Fibroblast of lung (primary cell): Measurements from ENCODE around the gene HS6ST2. TPM values are rescaled to one million over a fixed set of nuclear protein-coding genes. Genes with fewer than 3 reads are reported as not detected.
"Not testable (repeated sequence)": the region's sequence is repeated elsewhere in the genome, so short reads cannot be mapped to it uniquely, and the experiment has no call there.

ENCODE experiments used
- DNase-seq, 2 donors: peaks; one replicate each; pipeline versions ENCODE4 v3.0.0 to v3.0.0-alpha.2; 2010; ENCODE audit warnings: low read depth in 2 of 2
- H2AFZ ChIP-seq: 2 replicates; pipeline ENCODE4 v1.5.1; 2012; ENCODE audit warnings: low read length, control low read depth, inconsistent platforms
- H3K27ac ChIP-seq: 2 replicates; pipeline ENCODE4 v1.5.1; 2011; ENCODE audit warnings: low read length, control low read depth; ENCODE audit not compliant: insufficient read depth
- H3K27me3 ChIP-seq: 2 replicates; pipeline ENCODE4 v1.5.1; 2011; ENCODE audit warnings: mild to moderate bottlenecking, low read length; ENCODE audit not compliant: control insufficient read depth, insufficient read depth
- H3K36me3 ChIP-seq: 2 replicates; pipeline ENCODE4 v1.5.1; 2011; ENCODE audit warnings: low read length; ENCODE audit not compliant: control insufficient read depth, insufficient read depth
- H3K4me1 ChIP-seq: 2 replicates; pipeline ENCODE4 v1.5.1; 2011; ENCODE audit warnings: low read length; ENCODE audit not compliant: control insufficient read depth, insufficient read depth; ENCODE audit errors: extremely low read depth
- H3K4me2 ChIP-seq: 2 replicates; pipeline ENCODE4 v1.5.1; 2011; ENCODE audit warnings: low read length, control low read depth; ENCODE audit not compliant: insufficient read depth; ENCODE audit errors: extremely low read depth
- H3K4me3 ChIP-seq, 4 experiments: fragments of 200-600 bp in 1 of 4; sonication (generic) in 1 of 4; replicated peaks in 1 of 4; 2 replicates each; pipeline ENCODE4 v1.5.1; 2011 to 2016; ENCODE audit warnings: low read length in 4 of 4, low read depth in 3 of 4, mild to moderate bottlenecking in 3 of 4, control low read depth in 2 of 4, inconsistent platforms in 1 of 4, mixed read lengths in 1 of 4; ENCODE audit not compliant: insufficient read depth in 1 of 4; ENCODE audit errors: control extremely low read depth in 1 of 4
- H3K79me2 ChIP-seq: 2 replicates; pipeline ENCODE4 v1.5.1; 2012; ENCODE audit warnings: mild to moderate bottlenecking, low read length, inconsistent platforms; ENCODE audit not compliant: control insufficient read depth, insufficient read depth
- H3K9ac ChIP-seq: 2 replicates; pipeline ENCODE4 v1.5.1; 2011; ENCODE audit warnings: mild to moderate bottlenecking, low read length, control low read depth; ENCODE audit not compliant: insufficient read depth
- H3K9me3 ChIP-seq: 2 replicates; pipeline ENCODE4 v1.5.1; 2012; ENCODE audit warnings: low read depth, low read length; ENCODE audit not compliant: control insufficient read depth, insufficient read depth
- H4K20me1 ChIP-seq: 2 replicates; pipeline ENCODE4 v1.5.1; 2011; ENCODE audit warnings: low read length; ENCODE audit not compliant: control insufficient read depth, insufficient read depth; ENCODE audit errors: extremely low read depth
- EZH2 ChIP-seq: IDR thresholded peaks from 2 replicates; pipeline ENCODE4 v1.5.1; 2012; ENCODE audit warnings: low read length, control low read depth, mild to moderate bottlenecking; ENCODE audit errors: missing control alignments
- polyA plus RNA-seq, 2 donors: library from polyadenylated mRNA; depleted of rRNA in 1 of 2; stranded (reverse) in 1 of 2; unstranded in 1 of 2; fragments of >200 nt; gene quantifications; 2 replicates each; pipeline ENCODE4 v1.2.1, GENCODE V29; 2011 to 2012; ENCODE audit warnings: missing spikeins in 1 of 2
- total RNA-seq: library from RNA; depleted of rRNA; stranded (reverse); fragments of >200 nt; gene quantifications from 2 replicates; pipeline ENCODE4 v1.2.1, GENCODE V29; 2014
- TF ChIP-seq, protein P1 (sequence below), 2 donors: IDR thresholded peaks in 1 of 2; conservative IDR thresholded peaks in 1 of 2; 1 replicate in 1 of 2; 2 replicates in 1 of 2; pipeline ENCODE4 v1.5.1; 2011 to 2012; ENCODE audit warnings: low read length in 2 of 2, control low read depth in 1 of 2, inconsistent platforms in 1 of 2, low read depth in 1 of 2, mild to moderate bottlenecking in 1 of 2

Gene HS6ST2
- total and polyA plus RNA-seq, 2 donors (not counting 1 experiment from before 2014, with no cell fraction given) = 0.01 to 0.17 TPM

DNA sequence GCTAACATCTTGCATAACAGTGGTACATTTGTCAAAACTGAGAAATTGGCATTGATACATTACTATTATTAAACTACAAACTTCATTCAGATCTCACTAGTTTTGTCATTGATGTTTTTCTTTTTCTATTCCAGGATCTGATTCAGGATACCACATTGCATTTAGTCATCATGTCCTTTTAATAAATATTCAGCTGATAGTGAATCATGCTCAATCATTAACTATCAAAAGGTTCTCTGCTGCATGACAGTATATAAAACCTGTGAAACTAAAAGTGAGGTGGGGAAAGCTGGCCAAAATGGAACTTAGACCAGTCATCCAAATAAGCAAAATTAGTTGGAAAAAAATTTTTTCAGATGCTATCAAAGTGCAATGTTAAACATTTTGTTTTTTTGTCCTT is 28.1 kb upstream of the HS6ST2 start:
- H3K9ac ChIP-seq = no peak overlapping the region
- no peak for DNase-seq
- no peaks in the 10 kb centered on the region for H3K4me1 ChIP-seq
- H3K27me3 ChIP-seq = no peaks in the 10 kb centered on the region
- no peaks in the 10 kb centered on the region for H3K36me3 ChIP-seq
- TF ChIP-seq, protein P1, sequence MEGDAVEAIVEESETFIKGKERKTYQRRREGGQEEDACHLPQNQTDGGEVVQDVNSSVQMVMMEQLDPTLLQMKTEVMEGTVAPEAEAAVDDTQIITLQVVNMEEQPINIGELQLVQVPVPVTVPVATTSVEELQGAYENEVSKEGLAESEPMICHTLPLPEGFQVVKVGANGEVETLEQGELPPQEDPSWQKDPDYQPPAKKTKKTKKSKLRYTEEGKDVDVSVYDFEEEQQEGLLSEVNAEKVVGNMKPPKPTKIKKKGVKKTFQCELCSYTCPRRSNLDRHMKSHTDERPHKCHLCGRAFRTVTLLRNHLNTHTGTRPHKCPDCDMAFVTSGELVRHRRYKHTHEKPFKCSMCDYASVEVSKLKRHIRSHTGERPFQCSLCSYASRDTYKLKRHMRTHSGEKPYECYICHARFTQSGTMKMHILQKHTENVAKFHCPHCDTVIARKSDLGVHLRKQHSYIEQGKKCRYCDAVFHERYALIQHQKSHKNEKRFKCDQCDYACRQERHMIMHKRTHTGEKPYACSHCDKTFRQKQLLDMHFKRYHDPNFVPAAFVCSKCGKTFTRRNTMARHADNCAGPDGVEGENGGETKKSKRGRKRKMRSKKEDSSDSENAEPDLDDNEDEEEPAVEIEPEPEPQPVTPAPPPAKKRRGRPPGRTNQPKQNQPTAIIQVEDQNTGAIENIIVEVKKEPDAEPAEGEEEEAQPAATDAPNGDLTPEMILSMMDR (conservative IDR thresholded peaks at IDR 0.05 in 1 of 2, IDR thresholded peaks at IDR 0.05 in 1 of 2; ENCODE audit: low read depth in 1 of 2, low read length in 2 of 2) = no peak
- TF ChIP-seq EZH2 = no peak
- H3K27ac ChIP-seq = no peak overlapping the region
- no peak overlapping the region for H2AFZ ChIP-seq
- H3K9me3 ChIP-seq = no peaks in the 10 kb centered on the region
- no peaks in the 10 kb centered on the region for H3K79me2 ChIP-seq
- H4K20me1 ChIP-seq = no peaks in the 10 kb centered on the region
- H3K4me2 ChIP-seq = no peak overlapping the region
- H3K4me3 ChIP-seq = no peak overlapping the region

DNA sequence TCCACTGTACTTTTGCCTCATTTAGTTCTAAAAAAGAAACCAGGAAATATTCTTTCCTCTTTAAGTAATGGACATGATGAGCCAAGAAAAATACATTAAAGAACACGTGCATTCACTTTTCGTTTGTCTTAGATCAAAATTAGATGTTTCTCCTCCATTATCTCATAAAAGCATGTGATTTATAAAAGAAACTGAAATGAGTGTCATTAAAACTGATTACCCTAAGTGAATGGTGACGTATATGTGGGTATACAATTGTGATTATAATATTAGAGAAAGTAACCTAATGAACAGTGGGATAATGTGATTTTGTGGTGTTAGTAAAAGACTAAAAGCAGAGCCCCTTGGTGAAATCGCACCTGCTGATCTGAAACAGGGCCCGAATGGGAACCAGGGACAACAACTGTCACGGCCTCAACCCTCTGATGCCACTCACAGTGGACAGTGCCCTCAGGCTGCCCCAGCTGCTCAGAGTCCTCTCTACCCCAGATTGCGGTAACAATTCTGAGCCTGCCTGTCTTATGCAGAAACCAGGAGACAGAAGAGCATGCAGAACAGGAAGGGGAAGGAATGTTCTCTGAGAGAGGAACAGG is 25.7 kb upstream of the HS6ST2 start:
- Histone ChIP-seq H3K27ac (no peak overlapping the region), H3K9me3 (no peaks in the 10 kb centered on the region), H3K79me2 (no peaks in the 10 kb centered on the region), H3K4me1 (no peaks in the 10 kb centered on the region), H3K9ac (no peak overlapping the region), H3K27me3 (no peaks in the 10 kb centered on the region), H3K4me3 (no peak overlapping the region), H4K20me1 (no peaks in the 10 kb centered on the region), H3K36me3 (no peaks in the 10 kb centered on the region), H3K4me2 (no peak overlapping the region), H2AFZ (no peak overlapping the region)
- no peak for DNase-seq
- no peak for TF ChIP-seq EZH2

DNA sequence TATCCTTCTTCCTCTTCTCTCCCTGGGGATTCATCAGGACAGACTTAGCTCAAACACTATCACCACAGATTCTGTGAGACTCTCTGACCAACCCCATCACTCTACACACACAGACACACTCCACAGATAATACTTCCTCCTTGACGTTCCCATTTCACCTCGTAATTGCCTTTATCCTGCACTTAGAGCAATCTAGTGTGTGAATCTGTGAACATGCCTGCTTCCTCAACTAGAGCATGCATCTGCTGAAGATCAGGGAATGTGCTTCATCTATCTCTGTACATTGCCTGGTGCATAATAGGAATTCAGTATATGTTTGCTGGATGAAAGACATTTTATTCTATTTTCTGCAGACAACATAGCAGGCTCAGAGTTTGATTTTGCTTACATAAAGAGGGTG is 25.1 kb upstream of the HS6ST2 start:
- H3K27ac ChIP-seq = no peak overlapping the region
- H3K36me3 ChIP-seq = no peaks in the 10 kb centered on the region
- H3K79me2 ChIP-seq = no peaks in the 10 kb centered on the region
- H2AFZ ChIP-seq = no peak overlapping the region
- H3K4me2 ChIP-seq = no peak overlapping the region
- no peak overlapping the region for H3K4me3 ChIP-seq
- no peaks in the 10 kb centered on the region for H3K27me3 ChIP-seq
- H3K9ac ChIP-seq = no peak overlapping the region
- no peaks in the 10 kb centered on the region for H3K4me1 ChIP-seq
- TF ChIP-seq, protein P1 (conservative IDR thresholded peaks at IDR 0.05 in 1 of 2, IDR thresholded peaks at IDR 0.05 in 1 of 2; ENCODE audit: low read depth in 1 of 2, low read length in 2 of 2) = no peak
- TF ChIP-seq EZH2 = no peak
- no peak for DNase-seq
- H3K9me3 ChIP-seq = no peaks in the 10 kb centered on the region
- H4K20me1 ChIP-seq = no peaks in the 10 kb centered on the region

DNA sequence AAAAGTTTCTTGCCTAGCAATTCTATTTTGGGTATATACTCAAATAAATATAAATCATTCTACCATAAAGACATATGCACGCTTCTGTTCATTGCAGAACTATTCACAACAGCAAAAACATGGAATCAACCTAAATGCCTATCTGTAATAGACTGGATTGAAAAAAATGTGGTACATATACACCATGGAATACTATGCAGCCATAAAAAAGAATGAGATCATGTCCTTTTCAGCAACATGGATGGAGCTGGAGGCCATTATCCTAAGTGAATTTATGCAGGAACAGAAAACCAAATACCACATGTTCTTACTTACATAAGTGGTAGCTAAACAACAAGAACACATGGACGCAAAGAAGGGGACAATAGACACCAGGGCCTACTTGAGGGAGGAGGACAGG is 21.6 kb upstream of the HS6ST2 start:
- H3K27ac ChIP-seq, H4K20me1 ChIP-seq, DNase-seq, H3K9me3 ChIP-seq, H3K79me2 ChIP-seq, H3K4me3 ChIP-seq, H3K27me3 ChIP-seq, H3K36me3 ChIP-seq, H3K4me2 ChIP-seq, H2AFZ ChIP-seq, H3K9ac ChIP-seq, H3K4me1 ChIP-seq: not testable (repeated sequence)
